GM12875 (cell line): ENCODE results near the gene CNOT1.
"Not testable (repeated sequence)": the region's sequence is repeated elsewhere in the genome, so short reads cannot be mapped to it uniquely, and the experiment has no call there.

ENCODE experiments used
- H3K4me3 ChIP-seq: one replicate; pipeline ENCODE4 v1.5.1; 2011; ENCODE audit warnings: low read depth, low read length, control low read depth
- CTCF ChIP-seq: IDR thresholded peaks from 2 replicates; pipeline ENCODE4 v1.5.1; 2011; ENCODE audit warnings: low read depth, mild to moderate bottlenecking, control low read depth, inconsistent platforms, low read length, moderate library complexity, borderline replicate concordance; ENCODE audit not compliant: insufficient read depth

CNOT1 gene

GRCh38 chr16:58661199-58661830, 31.7 kb upstream of the CNOT1 start:
- TF ChIP-seq CTCF: peak; percentile 50; the same call in 1 of the 2 replicates
- no peak overlapping the region for H3K4me3 ChIP-seq

- H3K4me3 ChIP-seq: not testable (repeated sequence)
These were observed 30.3 kb upstream of the CNOT1 start for GRCh38 chr16:58659911-58660310.

- no peak overlapping the region for H3K4me3 ChIP-seq
- no peak for TF ChIP-seq CTCF
These were observed 29.2 kb upstream of the CNOT1 start for GRCh38 chr16:58658796-58659211.

- no peak overlapping the region for H3K4me3 ChIP-seq
- no peak for TF ChIP-seq CTCF
These were observed 27.3 kb upstream of the CNOT1 start for GRCh38 chr16:58656899-58657298.

GRCh38 chr16:58655215-58655596, 25.6 kb upstream of the CNOT1 start:
- no peak overlapping the region for H3K4me3 ChIP-seq
- TF ChIP-seq CTCF: no peak

- H3K4me3 ChIP-seq: no peak overlapping the region
These were observed 25.1 kb upstream of the CNOT1 start for GRCh38 chr16:58654560-58655214.

GRCh38 chr16:58652741-58653140, 23.1 kb upstream of the CNOT1 start:
- H3K4me3 ChIP-seq: no peak overlapping the region
- no peak for TF ChIP-seq CTCF

More at GRCh38 chr16:58654560-58655214, 25.1 kb upstream of the CNOT1 start:
- TF ChIP-seq CTCF: no peak

GRCh38 chr16:58651965-58652348, 22.3 kb upstream of the CNOT1 start:
- no peak overlapping the region for H3K4me3 ChIP-seq
- TF ChIP-seq CTCF: no peak
